ENCODE data around the gene STK32B. TPM values are rescaled to one million over a fixed set of nuclear protein-coding genes. Genes with fewer than 3 reads are reported as not detected.

The STK32B gene
- total and polyA plus RNA-seq, 2 of the 8 experiments (the other 6 are each of a cell fraction or from before 2014, with no cell fraction given) = 2.3 to 2.5 TPM

GRCh38 chr4:5249727-5250126 lies 198.4 kb downstream of the STK32B start (continued):
- no peak for TF ChIP-seq CHD7 (IDR thresholded peaks at IDR 0.05; ENCODE audit: insufficient replicate concordance, low read length)
- TF ChIP-seq CTBP2 (IDR thresholded peaks at IDR 0.05; ENCODE audit: borderline replicate concordance, insufficient read depth, insufficient read length, low read length) = no peak
- no peak for TF ChIP-seq EZH2 (IDR thresholded peaks at IDR 0.05; ENCODE audit: low read depth, low read length, severe bottlenecking)
- no peak for TF ChIP-seq ATF2 (IDR thresholded peaks at IDR 0.05; ENCODE audit: low read length)
- TF ChIP-seq FOSL1 (IDR thresholded peaks at IDR 0.05; ENCODE audit: insufficient read depth, low read depth, low read length) = no peak
- TF ChIP-seq KDM5A (IDR thresholded peaks at IDR 0.05; ENCODE audit: low read length) = no peak
- TF ChIP-seq KDM1A (IDR thresholded peaks at IDR 0.05; ENCODE audit: borderline replicate concordance, low read length) = no peak
- TF ChIP-seq RBBP5 (IDR thresholded peaks at IDR 0.05; ENCODE audit: borderline replicate concordance, low read depth, low read length) = no peak
- TF ChIP-seq KDM4A (IDR thresholded peaks at IDR 0.05; ENCODE audit: low read depth, low read length, severe bottlenecking) = no peak

Measured in H1 (cell line).